Epithelial cell of proximal tubule (primary cell): ENCODE measurements around the gene TMEM170B. TPM values are rescaled to one million over a fixed set of nuclear protein-coding genes. Genes with fewer than 3 reads are reported as not detected.

Experiments used
- DNase-seq: peaks from one replicate; pipeline ENCODE4 v3.0.0-alpha.2; 2011; ENCODE audit warnings: low read depth
- H3K4me3 ChIP-seq: 2 replicates; pipeline ENCODE4 v1.5.1; 2011; ENCODE audit warnings: low read depth, mild to moderate bottlenecking, low read length
- CTCF ChIP-seq: conservative IDR thresholded peaks from 2 replicates; pipeline ENCODE4 v1.5.1; 2012; ENCODE audit warnings: low read depth, mild to moderate bottlenecking, low read length
- total RNA-seq: library from RNA; depleted of rRNA; stranded (reverse); fragments of >200 nt; gene quantifications from 2 replicates; pipeline ENCODE4 v1.2.3, GENCODE V29; 2015

Gene TMEM170B
- total RNA-seq, 1 donor from 2014 or later, result 0.92 TPM

- DNase-seq, result no peak
- no peak overlapping the region for H3K4me3 ChIP-seq
- no peak for TF ChIP-seq CTCF
Observed at GRCh38 chr6:11615214-11615602, 77.7 kb downstream of the TMEM170B start.

- DNase-seq, result peak; percentile 82
- H3K4me3 ChIP-seq, result no peak overlapping the region
- TF ChIP-seq CTCF, result no peak
Observed at GRCh38 chr6:11616200-11616611, 78.7 kb downstream of the TMEM170B start.

- no peak for DNase-seq
- H3K4me3 ChIP-seq, result no peak overlapping the region
- TF ChIP-seq CTCF, result peak; percentile 53
Observed at GRCh38 chr6:11618533-11618932, 81.0 kb downstream of the TMEM170B start.

GRCh38 chr6:11621119-11621518 lies 83.6 kb downstream of the TMEM170B start:
- no peak for TF ChIP-seq CTCF
- no peak for DNase-seq
- H3K4me3 ChIP-seq, result no peak overlapping the region

- TF ChIP-seq CTCF, result no peak
- no peak overlapping the region for H3K4me3 ChIP-seq
- no peak for DNase-seq
Observed at GRCh38 chr6:11622156-11622555, 84.6 kb downstream of the TMEM170B start.

GRCh38 chr6:11623272-11623671 lies 85.7 kb downstream of the TMEM170B start:
- no peak overlapping the region for H3K4me3 ChIP-seq
- TF ChIP-seq CTCF, result no peak
- no peak for DNase-seq

- DNase-seq, result no peak
- H3K4me3 ChIP-seq, result no peak overlapping the region
- TF ChIP-seq CTCF, result no peak
Observed at GRCh38 chr6:11625302-11625701, 87.8 kb downstream of the TMEM170B start.
